DOHH2 (cell line): ENCODE data around the gene TOMM6.

ENCODE experiments used
- H3F3A ChIP-seq: fragments of 200-600 bp; sonication (generic), shearing (Covaris generic); 2 replicates; pipeline ENCODE4 v1.6.0; 2016; ENCODE audit warnings: antibody characterized with exemption, mild to moderate bottlenecking; ENCODE audit not compliant: control insufficient read depth, insufficient read depth
- H3K27ac ChIP-seq: fragments of 200-600 bp; sonication (generic); 2 replicates; pipeline ENCODE4 v1.5.1; 2014; ENCODE audit warnings: low read depth, mild to moderate bottlenecking, low read length, moderate library complexity
- H3K27me3 ChIP-seq: fragments of 200-600 bp; sonication (generic); 2 replicates; pipeline ENCODE4 v1.6.1; 2014; ENCODE audit warnings: mild to moderate bottlenecking, low read length, mixed read lengths; ENCODE audit not compliant: control insufficient read depth
- H3K36me3 ChIP-seq: fragments of 200-600 bp; sonication (generic); 2 replicates; pipeline ENCODE4 v1.6.1; 2014; ENCODE audit warnings: mild to moderate bottlenecking, low read length, moderate library complexity, mixed read lengths; ENCODE audit not compliant: control insufficient read depth
- H3K4me1 ChIP-seq: fragments of 200-600 bp; sonication (generic); 2 replicates; pipeline ENCODE4 v1.6.1; 2014; ENCODE audit warnings: mild to moderate bottlenecking, low read length, mixed read lengths; ENCODE audit not compliant: control insufficient read depth
- H3K4me2 ChIP-seq: fragments of 200-600 bp; sonication (generic); 2 replicates; pipeline ENCODE4 v1.6.0; 2014; ENCODE audit warnings: mild to moderate bottlenecking, low read length, moderate library complexity
- H3K4me3 ChIP-seq: fragments of 200-600 bp; sonication (generic); 2 replicates; pipeline ENCODE4 v1.5.1; 2014; ENCODE audit warnings: mild to moderate bottlenecking, low read length, mixed read lengths
- H3K79me2 ChIP-seq: fragments of 200-600 bp; sonication (generic); 2 replicates; pipeline ENCODE4 v1.6.1; 2014; ENCODE audit warnings: mild to moderate bottlenecking, low read length, mixed read lengths; ENCODE audit not compliant: control insufficient read depth
- H3K9me2 ChIP-seq: fragments of 200-600 bp; sonication (generic); replicated peaks from 2 replicates; pipeline ENCODE4 v1.6.1; 2014; ENCODE audit warnings: mild to moderate bottlenecking, low read length, mixed read lengths; ENCODE audit not compliant: control insufficient read depth
- H3K9me3 ChIP-seq: fragments of 200-600 bp; sonication (generic); 2 replicates; pipeline ENCODE4 v1.6.1; 2014; ENCODE audit warnings: antibody characterized with exemption, low read length, mixed read lengths; ENCODE audit not compliant: control insufficient read depth, insufficient read depth
- H4K20me1 ChIP-seq: fragments of 200-600 bp; sonication (generic); 2 replicates; pipeline ENCODE4 v1.6.0; 2014; ENCODE audit warnings: low read depth, mild to moderate bottlenecking, antibody characterized with exemption, low read length, moderate library complexity; ENCODE audit not compliant: control insufficient read depth, insufficient read depth
- CTCF ChIP-seq: fragments of 200-600 bp; sonication (generic); IDR thresholded peaks from one replicate; pipeline ENCODE4 v1.5.1; 2014; ENCODE audit warnings: antibody characterized with exemption, mild to moderate bottlenecking, low read depth, low read length; ENCODE audit not compliant: poor library complexity, severe bottlenecking
- EZH2phosphoT487 ChIP-seq: fragments of 200-600 bp; sonication (generic); IDR thresholded peaks from 2 replicates; pipeline ENCODE4 v1.6.1; 2017; ENCODE audit warnings: borderline replicate concordance, mild to moderate bottlenecking, antibody characterized with exemption, low read length, moderate library complexity, mixed read lengths

TOMM6 gene

GRCh38 chr6:41824571-41825569, 37.4 kb downstream of the TOMM6 start:
- Histone ChIP-seq H3K4me1 (no peaks in the 10 kb centered on the region), H3K27me3 (no peaks in the 10 kb centered on the region), H3K9me3 (no peaks in the 10 kb centered on the region), H3K4me3 (no peak overlapping the region), H4K20me1 (no peaks in the 10 kb centered on the region), H3K27ac (no peak overlapping the region), H3K36me3 (no peaks in the 10 kb centered on the region), H3K4me2 (no peak overlapping the region), H3F3A (no peaks in the 10 kb centered on the region), H3K79me2 (no peaks in the 10 kb centered on the region), H3K9me2 (no peaks in the 10 kb centered on the region)
- TF ChIP-seq CTCF = no peak
- no peak for TF ChIP-seq EZH2phosphoT487

- Histone ChIP-seq H3K4me3 (no peak overlapping the region), H3K27me3 (no peaks in the 10 kb centered on the region), H3K27ac (no peak overlapping the region), H3K4me2 (no peak overlapping the region), H3K36me3 (no peaks in the 10 kb centered on the region), H3F3A (no peaks in the 10 kb centered on the region), H3K79me2 (no peaks in the 10 kb centered on the region), H3K9me2 (no peaks in the 10 kb centered on the region), H4K20me1 (no peaks in the 10 kb centered on the region), H3K9me3 (no peaks in the 10 kb centered on the region), H3K4me1 (no peaks in the 10 kb centered on the region)
- TF ChIP-seq CTCF (no peak), EZH2phosphoT487 (no peak)
Observed at GRCh38 chr6:41826343-41827022, 39.0 kb downstream of the TOMM6 start.

GRCh38 chr6:41832263-41832662, 44.8 kb downstream of the TOMM6 start:
- Histone ChIP-seq H3K36me3 (no peaks in the 10 kb centered on the region; the same call in 1 of the 2 replicates), H3K9me3 (no peaks in the 10 kb centered on the region), H3K4me2 (no peak overlapping the region), H3K27me3 (no peaks in the 10 kb centered on the region), H3K9me2 (no peaks in the 10 kb centered on the region), H4K20me1 (no peaks in the 10 kb centered on the region), H3K4me3 (no peak overlapping the region), H3K27ac (no peak overlapping the region), H3F3A (no peaks in the 10 kb centered on the region), H3K4me1 (peaks cover 4% of the 10 kb centered on the region; the same call in 1 of the 2 replicates), H3K79me2 (peaks cover 10% of the 10 kb centered on the region)
- TF ChIP-seq EZH2phosphoT487 (no peak), CTCF (no peak)
